HG02759 (cell line): ENCODE results near the gene SLF2.
"Not testable (repeated sequence)": the region's sequence is repeated elsewhere in the genome, so short reads cannot be mapped to it uniquely, and the experiment has no call there.

Source experiments
- ATAC-seq: cut with Tn5 transposase; IDR thresholded peaks from one replicate; pipeline ENCODE4 v1.9.1; 2021; ENCODE audit warnings: mild to moderate bottlenecking, moderate library complexity; ENCODE audit not compliant: unreplicated experiment

SLF2 gene

DNA sequence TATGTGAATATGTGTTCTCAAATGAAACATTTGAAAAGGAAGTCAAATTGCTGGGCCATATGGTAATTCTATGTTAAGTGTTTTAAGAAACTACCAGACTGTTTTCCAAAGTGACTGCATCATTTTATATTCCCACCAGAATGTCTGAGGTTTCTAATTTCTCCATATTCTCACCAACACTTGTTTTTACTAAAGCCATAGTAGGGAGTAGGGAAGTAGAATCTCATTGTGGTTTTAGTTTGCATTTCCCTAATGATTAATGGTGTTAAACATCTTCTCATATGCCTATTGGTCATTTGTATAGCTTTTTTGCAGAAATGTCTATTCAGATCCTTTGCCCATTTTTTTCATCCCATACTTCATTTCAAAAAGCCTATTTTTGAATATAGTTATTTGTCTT is 47.5 kb downstream of the SLF2 start:
- ATAC-seq, result no peak

GRCh38 chr10:100962351-100963080 is 49.8 kb downstream of the SLF2 start:
- ATAC-seq, result no peak

DNA sequence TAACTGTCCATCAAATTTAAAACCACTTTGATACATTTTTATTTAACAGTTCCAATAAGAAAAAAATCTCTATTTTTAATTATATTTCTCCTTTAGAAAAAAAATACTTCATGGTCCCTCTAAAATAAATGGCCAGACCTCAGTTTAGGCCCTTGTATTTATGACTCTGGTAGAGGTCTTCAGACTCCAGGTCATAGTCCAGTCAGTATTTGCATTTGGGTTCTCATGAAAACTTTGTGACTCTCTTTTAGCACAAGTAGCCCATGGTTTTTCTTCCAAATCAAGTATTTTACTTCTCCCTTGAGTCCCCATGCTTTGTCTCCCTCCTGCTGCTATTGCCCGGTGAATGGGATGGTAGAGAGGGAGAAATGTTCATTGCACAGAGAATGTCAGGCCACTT is 51.1 kb downstream of the SLF2 start:
- ATAC-seq, result no peak

GRCh38 chr10:100965820-100966219 is 53.1 kb downstream of the SLF2 start:
- no peak for ATAC-seq

- ATAC-seq, result no peak
Observed at GRCh38 chr10:100966887-100967286, 54.1 kb downstream of the SLF2 start.

GRCh38 chr10:100967332-100967731 is 54.6 kb downstream of the SLF2 start:
- ATAC-seq, result no peak

DNA sequence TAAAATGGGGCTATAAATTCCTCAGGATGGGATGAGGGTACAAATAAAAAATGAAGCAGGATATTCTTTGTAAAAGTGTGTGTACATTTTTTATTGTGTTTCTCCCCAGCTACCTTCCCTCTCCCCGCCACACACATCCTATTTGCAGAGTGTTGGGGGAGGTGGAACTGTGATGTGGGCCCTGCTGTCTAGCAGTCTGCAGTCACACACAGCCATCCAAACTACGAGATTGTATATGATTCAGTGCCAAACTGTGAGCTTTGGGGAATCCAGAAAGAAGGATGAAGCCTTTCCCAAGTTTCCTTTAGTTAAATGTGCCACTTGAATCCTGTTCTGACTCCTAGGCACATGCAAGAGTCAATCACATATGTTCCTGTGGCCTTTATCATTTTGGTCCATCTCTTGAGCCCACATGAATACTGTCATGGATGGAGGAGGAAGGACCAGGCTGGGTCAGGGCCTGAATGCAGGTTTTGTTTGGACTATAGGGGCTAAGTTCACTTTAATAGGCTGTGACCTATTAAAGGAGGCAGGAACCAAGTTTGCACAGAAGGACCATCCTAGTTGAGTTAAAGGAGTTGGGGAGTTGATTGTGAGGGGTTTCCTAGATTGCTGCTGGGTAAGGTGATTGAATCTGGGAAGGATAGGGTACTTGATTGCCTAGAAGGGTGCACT is 55.4 kb downstream of the SLF2 start:
- ATAC-seq, result no peak

DNA sequence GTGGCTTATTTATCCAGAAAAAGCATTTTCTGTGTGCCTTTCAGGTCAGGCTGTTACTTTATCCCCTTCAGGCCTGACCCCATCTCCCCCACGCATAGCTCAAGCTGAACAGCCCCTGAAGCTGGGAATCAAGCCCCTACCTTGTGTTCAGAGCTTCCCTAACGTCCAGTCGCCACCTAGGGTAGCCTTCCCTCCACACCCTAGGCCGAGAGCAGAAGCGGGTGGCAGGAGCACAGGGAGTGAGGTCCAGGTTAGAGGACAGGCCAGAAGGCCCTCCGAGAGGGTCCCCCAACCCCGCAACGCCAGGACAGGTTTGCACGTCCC is 56.1 kb downstream of the SLF2 start:
- ATAC-seq, result no peak

DNA sequence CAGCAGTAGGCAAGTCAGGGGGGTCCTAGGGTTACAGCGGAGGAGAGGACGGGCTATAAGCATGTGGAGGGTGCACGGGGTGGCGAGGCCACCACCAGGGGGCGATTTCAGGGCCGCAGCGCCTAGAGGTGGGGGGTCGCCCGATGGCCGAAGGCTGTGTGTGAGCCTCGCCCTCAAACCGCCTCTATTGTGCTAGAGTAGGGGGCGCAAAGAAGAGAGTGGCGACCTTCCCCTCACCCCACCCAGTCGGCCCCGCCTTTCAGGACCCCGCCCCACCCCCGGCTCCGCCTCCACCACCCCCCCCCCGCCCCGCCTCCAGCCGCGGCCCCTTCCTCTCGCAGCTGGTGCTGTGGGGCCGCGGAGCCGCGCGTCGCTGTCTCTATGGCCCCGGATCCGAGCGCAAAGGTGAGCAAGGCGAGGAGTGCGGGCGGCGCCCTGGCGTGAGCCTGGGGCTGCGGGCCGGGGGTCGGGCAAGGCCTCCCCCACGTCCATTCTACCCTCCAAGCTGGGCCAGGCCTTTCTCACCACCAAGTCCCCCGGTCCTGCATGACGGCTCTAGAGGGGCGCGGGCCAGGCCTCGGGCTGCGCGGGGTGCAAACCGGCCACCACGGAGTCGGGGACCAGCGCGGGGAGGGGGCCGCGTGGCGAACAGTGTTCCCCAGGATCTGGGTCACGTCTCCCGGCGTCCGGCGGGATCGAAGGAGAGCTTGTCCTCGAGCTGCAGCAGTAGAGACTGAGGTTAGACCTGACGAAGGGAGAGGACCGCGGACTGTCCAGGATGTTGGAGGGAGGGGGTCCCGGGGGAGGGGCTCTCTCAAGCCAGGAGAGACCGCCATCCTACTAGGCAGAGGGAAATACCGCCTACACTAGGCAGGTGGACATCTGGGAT is 56.7 kb downstream of the SLF2 start, which contains the start of gene SEMA4G:
Gene SEMA4G (plus strand): TSS at position 318 of the 889 bp plus-strand sequence. CDS start 3,409 bp downstream, outside the sequence.
- ATAC-seq, result no peak

GRCh38 chr10:100970076-100970913 is 57.5 kb downstream of the SLF2 start:
- ATAC-seq, result no peak

- no peak for ATAC-seq
Observed at GRCh38 chr10:100970914-100971811, 58.4 kb downstream of the SLF2 start.

GRCh38 chr10:100972115-100972903 is 59.5 kb downstream of the SLF2 start:
- no peak for ATAC-seq

- no peak for ATAC-seq
Observed at GRCh38 chr10:100972904-100973535, 60.3 kb downstream of the SLF2 start.

- ATAC-seq, result not testable (repeated sequence)
Observed at GRCh38 chr10:100975397-100975796, 62.6 kb downstream of the SLF2 start.

DNA sequence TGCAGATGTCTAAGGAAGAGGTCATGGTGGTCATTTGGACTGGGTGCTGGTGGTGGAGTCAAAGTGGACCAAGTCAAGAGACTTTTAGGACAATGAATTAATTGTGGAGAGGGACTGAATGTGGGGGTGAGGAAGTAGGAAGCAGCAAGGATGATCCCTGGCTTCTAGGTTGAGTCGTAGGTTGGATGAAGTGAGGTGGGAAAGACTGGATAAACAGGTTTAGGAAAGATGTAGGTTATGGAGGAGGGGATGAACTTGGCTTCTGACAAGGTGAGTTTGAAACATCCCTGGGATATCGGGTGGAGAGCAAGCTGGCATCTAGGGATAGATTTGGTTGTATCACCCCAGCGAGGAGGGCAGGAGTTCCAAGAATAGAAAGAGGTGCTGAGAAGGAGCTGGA is 64.1 kb downstream of the SLF2 start:
- no peak for ATAC-seq

GRCh38 chr10:100977436-100977835 is 64.7 kb downstream of the SLF2 start:
- ATAC-seq, result no peak

DNA sequence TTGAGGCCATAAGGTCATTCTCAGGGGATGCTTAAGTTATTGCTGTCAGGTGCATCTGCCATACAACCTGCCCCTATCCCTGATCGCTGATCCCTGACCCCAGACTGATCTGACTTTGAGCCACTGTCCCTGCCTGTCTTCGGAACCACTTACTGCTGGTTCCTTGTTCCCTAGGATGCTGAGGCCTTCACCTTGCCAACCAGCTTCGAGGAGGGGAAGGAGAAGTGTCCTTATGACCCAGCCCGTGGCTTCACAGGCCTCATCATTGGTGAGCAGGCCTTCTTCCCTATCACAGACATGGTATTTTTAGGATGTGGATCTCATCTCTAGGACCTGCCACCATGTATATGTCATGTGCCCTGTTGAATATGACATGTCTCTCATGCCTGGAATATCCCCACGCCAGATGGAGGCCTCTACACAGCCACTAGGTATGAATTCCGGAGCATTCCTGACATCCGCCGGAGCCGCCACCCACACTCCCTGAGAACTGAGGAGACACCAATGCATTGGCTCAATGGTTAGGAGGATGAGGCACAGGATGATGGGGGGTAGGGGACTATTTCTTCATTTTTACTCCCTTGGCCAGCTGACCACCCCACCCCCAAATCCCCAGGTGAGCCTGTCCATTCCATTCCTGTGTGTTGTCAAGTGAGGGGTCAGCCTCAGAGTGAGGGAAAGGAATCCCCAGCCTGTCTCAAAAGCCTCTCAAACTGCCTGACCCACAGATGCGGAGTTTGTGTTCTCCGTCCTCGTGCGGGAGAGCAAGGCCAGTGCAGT is 65.5 kb downstream of the SLF2 start:
- no peak for ATAC-seq

DNA sequence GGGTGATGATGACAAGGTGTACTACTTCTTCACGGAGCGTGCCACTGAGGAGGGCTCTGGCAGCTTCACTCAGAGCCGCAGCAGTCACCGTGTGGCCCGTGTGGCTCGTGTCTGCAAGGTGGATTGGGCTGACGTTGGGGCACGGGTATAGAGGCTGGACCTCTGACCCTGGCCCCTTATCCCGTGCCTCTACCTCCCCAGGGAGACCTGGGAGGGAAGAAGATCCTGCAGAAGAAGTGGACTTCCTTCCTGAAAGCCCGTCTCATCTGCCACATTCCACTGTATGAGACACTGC is 66.1 kb downstream of the SLF2 start:
- ATAC-seq, result no peak
